ENCODE measurements around the gene RASSF7.
A peak's percentile ranks its signal among the peaks of the same experiment; 100 is the strongest.

RASSF7 gene

DNA sequence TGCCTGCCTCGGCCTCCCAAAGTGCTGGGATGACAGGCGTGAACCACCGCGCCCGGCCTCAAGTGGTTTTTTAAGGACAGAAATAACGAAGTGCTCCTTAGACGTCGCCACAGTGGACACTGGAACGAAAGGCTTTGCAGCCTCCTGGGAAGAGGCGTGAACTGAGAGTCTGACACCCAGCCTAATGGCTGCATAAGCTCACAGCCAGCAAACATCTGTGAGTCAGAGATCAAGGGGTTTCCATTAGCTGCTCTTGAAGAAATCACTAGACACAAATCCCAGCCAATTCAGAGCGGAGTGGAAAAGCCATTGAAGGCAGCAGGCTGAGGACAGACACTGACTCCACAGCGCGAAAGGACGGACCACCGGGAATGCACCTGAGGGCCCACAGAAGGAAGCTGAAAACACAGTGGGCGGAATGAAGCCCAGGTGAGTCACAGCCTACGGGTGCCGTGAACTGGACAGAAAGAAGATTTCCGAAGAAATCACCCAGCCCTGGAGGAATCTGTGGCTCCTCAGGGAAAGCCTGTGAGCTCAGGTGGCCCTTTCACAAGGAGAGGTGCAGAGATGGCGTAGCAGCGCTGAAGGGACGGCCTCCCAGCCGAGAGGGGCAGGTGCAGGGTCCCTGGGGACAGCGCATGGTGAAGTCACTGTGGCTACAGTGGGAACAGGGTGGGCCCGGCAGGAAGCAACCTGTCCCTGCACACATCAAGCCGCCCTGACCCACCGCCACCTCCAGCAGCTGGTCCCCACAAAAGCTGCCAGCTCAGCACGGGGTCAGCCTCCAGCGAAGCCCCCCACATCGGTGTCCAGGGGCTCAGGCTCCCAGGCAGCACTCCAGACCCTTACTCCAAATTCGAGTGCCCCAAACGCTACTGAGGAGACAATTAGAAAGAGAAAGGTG is 11.8 kb upstream of the RASSF7 start:
- TF ChIP-seq, protein P1, sequence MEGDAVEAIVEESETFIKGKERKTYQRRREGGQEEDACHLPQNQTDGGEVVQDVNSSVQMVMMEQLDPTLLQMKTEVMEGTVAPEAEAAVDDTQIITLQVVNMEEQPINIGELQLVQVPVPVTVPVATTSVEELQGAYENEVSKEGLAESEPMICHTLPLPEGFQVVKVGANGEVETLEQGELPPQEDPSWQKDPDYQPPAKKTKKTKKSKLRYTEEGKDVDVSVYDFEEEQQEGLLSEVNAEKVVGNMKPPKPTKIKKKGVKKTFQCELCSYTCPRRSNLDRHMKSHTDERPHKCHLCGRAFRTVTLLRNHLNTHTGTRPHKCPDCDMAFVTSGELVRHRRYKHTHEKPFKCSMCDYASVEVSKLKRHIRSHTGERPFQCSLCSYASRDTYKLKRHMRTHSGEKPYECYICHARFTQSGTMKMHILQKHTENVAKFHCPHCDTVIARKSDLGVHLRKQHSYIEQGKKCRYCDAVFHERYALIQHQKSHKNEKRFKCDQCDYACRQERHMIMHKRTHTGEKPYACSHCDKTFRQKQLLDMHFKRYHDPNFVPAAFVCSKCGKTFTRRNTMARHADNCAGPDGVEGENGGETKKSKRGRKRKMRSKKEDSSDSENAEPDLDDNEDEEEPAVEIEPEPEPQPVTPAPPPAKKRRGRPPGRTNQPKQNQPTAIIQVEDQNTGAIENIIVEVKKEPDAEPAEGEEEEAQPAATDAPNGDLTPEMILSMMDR (conservative IDR thresholded peaks at IDR 0.05; ENCODE audit: low read depth, low read length): no peak
- peak; percentile 22 for DNase-seq (ENCODE audit: low read depth)
- no peak overlapping the region for H3K4me3 ChIP-seq (ENCODE audit: low read depth, low read length)

DNA sequence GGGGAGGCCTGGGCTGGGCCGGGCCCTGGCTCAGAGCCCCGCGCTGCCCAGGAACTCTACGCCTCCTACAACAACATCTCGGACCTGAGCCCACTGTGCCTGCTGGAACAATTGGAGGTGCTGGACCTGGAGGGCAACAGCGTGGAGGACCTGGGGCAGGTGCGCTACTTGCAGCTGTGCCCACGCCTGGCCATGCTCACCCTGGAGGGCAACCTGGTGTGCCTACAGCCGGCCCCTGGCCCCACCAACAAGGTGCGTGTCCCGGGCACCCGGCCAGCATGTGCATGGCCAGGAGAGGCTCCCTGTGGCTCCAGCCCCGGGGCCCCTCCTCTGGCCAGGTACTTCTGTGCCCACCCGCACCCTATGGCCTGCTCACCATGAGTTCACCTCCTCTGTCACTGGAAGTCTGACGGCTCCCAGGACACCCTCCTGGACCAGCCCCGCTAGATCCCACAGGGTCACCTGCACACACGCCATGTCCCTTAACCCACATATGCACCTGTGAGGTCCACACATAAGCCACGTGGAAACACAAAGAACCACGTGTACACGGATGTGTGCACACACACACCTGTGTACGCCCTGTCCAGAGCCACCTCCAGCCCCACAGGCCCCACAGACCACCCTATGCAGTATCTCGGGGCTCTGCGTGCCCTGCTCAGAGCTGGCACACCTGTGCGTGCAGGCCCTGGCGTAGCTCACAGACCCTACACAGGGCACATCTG is 10.6 kb upstream of the RASSF7 start:
- TF ChIP-seq, protein P1 (conservative IDR thresholded peaks at IDR 0.05; ENCODE audit: low read depth, low read length): no peak

DNA sequence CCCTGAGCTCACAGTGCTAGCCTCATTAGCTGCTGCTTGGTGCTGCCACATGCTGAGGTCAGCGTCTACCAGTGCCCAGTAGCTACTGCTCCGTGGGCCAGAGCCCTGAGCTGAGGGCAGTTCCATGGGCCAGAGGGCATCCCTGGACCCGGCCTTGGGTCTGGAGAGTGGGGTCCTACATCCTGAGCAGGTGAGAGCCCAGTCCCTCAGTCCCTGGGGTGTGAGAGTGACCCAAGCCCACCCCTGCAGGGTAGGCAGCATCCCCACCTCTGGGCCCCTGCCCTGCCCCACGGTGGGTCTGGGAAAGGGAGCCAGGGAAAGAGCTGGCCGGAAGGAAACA is 10.1 kb upstream of the RASSF7 start:
- no peak for DNase-seq (ENCODE audit: low read depth)
- no peak overlapping the region for H3K4me3 ChIP-seq (ENCODE audit: low read depth, low read length)
- TF ChIP-seq, protein P1 (conservative IDR thresholded peaks at IDR 0.05; ENCODE audit: low read depth, low read length): no peak

More for the DNA sequence above, 10.6 kb upstream of the RASSF7 start:
- no peak for DNase-seq (ENCODE audit: low read depth)
- no peak overlapping the region for H3K4me3 ChIP-seq (ENCODE audit: low read depth, low read length)

DNA sequence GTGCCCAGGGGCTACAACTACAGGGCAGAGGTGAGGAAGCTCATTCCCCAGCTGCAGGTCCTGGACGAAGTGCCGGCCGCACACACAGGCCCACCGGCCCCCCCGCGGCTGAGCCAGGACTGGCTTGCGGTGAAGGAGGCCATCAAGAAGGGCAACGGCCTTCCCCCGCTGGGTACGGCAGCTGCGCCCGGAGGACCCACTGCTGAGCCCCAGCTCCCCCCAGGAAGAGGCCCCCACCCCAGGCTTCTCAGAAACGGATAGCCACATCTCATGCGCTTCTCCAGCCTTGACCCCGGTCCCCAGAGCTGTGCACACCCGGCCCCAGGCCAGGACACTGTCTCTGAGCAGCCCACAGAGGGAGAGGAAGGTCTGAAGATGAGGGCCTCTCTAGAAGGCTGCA is 9.6 kb upstream of the RASSF7 start:
- no peak overlapping the region for H3K4me3 ChIP-seq (ENCODE audit: low read depth, low read length)
- TF ChIP-seq, protein P1 (conservative IDR thresholded peaks at IDR 0.05; ENCODE audit: low read depth, low read length): no peak
- no peak for DNase-seq (ENCODE audit: low read depth)

DNA sequence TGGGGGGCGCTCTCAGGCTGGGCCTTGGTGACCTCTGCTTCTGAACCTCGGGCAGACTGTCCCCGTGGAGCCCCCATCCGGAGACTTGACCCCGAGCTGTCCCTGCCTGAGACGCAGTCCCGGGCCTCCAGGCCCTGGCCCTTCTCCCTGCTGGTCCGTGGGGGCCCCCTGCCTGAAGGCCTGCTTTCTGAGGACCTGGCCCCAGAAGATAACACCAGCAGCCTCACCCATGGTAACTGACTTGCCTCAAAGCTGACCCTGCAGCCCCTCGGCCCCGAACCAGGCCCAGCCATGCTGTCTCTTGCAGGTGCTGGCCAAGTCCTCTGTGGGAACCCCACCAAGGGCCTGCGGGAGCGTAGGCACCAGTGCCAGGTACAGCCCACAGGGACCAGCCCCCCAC is 9.2 kb upstream of the RASSF7 start:
- TF ChIP-seq, protein P1 (conservative IDR thresholded peaks at IDR 0.05; ENCODE audit: low read depth, low read length): no peak
- DNase-seq (ENCODE audit: low read depth): no peak
- no peak overlapping the region for H3K4me3 ChIP-seq (ENCODE audit: low read depth, low read length)

DNA sequence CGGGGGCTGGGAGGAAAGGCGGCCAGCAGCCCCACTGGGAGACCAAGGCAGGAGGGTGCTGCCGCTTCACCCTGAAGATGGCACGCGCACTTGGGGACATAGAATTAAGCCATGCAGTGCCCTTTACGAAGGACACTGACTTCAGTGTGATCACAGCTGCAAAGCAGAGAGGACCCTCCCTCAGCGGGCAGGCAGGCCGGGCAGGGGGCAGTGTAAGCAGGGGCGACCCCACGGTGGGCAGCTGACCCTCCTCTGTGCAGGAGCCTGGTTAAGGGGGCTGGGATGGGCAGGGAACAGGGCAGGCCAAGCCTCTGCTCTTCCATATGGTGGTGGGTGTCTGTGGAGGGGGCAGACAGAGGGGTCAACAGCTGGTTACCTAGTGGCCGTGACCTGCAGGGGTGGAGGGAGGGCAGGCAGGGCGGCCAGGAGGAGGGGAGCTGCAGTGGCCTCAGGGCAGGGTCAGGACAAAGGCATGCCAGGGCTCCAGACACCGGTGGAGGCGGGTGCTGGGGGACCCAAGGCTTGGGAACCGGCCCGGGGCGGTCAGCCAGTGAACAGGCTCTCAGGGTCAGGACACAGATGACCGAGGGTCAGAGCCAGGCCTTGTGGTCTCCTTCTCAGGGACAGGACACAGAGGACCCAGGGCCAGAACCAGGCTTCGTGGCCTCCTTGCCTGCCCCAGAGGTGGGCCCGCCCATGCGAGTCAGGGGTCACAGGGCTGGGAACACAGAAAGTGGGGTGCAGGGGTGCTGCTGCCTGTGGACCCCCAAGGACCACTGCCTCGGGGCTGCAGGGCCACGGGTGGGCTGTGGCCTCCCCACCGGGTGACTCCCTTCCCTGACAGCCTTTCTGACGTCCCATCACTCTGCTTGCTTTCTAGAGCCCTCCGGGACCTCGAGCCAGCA is 7.4 kb upstream of the RASSF7 start:
- TF ChIP-seq, protein P1 (conservative IDR thresholded peaks at IDR 0.05; ENCODE audit: low read depth, low read length): no peak
- DNase-seq (ENCODE audit: low read depth): no peak
- no peak overlapping the region for H3K4me3 ChIP-seq (ENCODE audit: low read depth, low read length)
